Ishikawa (cell line): ENCODE data around the gene ERBB4.

Experiments used
- EGR1 ChIP-seq: IDR thresholded peaks from 2 replicates; pipeline ENCODE4 v1.6.1; 2012
- EP300 ChIP-seq: IDR thresholded peaks from 2 replicates; pipeline ENCODE4 v1.6.1; 2012; ENCODE audit warnings: borderline replicate concordance
- FOXM1 ChIP-seq: IDR thresholded peaks from 2 replicates; pipeline ENCODE4 v1.6.1; 2012; ENCODE audit warnings: low read depth, borderline replicate concordance
- MAX ChIP-seq: IDR thresholded peaks from 2 replicates; pipeline ENCODE4 v1.6.1; 2012
- TAF1 ChIP-seq: IDR thresholded peaks from 2 replicates; pipeline ENCODE4 v1.6.1; 2012; ENCODE audit warnings: low read depth, mild to moderate bottlenecking
- TEAD4 ChIP-seq: IDR thresholded peaks from 2 replicates; pipeline ENCODE4 v1.6.1; 2012
- YY1 ChIP-seq: IDR thresholded peaks from 2 replicates; pipeline ENCODE4 v1.6.1; 2012; ENCODE audit warnings: low read depth
- ZBTB7A ChIP-seq: IDR thresholded peaks from 2 replicates; pipeline ENCODE4 v1.6.1; 2012; ENCODE audit warnings: low read depth

DNA sequence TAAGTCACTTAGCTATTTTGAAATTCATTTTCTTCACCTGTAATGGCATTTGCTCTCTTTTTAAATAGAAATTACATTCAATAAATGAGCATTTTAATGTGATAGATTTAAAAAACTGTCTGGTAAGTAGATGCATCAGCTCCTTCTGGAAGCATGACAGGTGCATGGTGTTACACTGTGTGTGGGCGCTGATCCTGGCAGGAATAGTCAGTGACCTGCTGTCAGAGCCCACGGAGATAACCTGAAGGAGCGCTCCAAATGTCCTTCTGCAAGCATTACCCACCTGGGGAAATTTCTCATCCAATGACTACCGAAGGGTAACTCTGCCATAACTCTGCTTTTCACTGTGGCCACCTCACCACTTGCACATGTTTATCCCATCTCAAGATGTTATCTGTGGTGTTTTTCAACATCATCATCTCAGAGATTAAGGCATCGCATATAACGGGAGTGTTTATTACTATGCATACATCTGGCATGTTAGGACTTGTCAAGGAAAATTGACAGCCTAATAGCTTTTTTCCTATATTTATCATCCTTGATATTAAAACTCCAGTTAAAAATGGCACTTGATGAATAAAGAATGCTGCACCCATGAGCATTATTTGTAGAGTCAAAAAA lies 637.3 kb downstream of the ERBB4 start:
- no peak for TF ChIP-seq YY1
- no peak for TF ChIP-seq FOXM1
- TF ChIP-seq TAF1: no peak
- no peak for TF ChIP-seq ZBTB7A
- TF ChIP-seq EP300: no peak
- no peak for TF ChIP-seq TEAD4
- TF ChIP-seq EGR1: no peak
- TF ChIP-seq MAX: no peak
